Stimulated activated CD4-positive, alpha-beta T cell treated with anti-CD3 and anti-CD28 coated beads, Interleukin-1b, Interleukin-23, amount 100 ng/mL, for 1 hour (primary cell): ENCODE measurements around the gene NXF2.
"Not testable (repeated sequence)": the region's sequence is repeated elsewhere in the genome, so short reads cannot be mapped to it uniquely, and the experiment has no call there.

Experiments used
- DNase-seq, 2 donors: peaks; one replicate each; pipeline ENCODE4 v3.0.0-alpha.2; 2020; ENCODE audit warnings: low read depth in 2 of 2

The NXF2 gene

GRCh38 chrX:102246893-102247292 lies at the start of gene NXF2:
NXF2 (plus strand) TSS chrX:102247167; CDS start chrX:102307079, 59,912 bp downstream.
- DNase-seq, result not testable (repeated sequence)

GRCh38 chrX:102207940-102208339 lies 39.0 kb upstream of the NXF2 start:
- not testable (repeated sequence) for DNase-seq

- DNase-seq, result not testable (repeated sequence)
These were observed 32.0 kb upstream of the NXF2 start, which contains the start of gene TCP11X1 for GRCh38 chrX:102214986-102215385. TCP11X1 (plus strand) TSS chrX:102215301.

- not testable (repeated sequence) for DNase-seq
These were observed 30.5 kb upstream of the NXF2 start for GRCh38 chrX:102216497-102216896.

- not testable (repeated sequence) for DNase-seq
These were observed 11.3 kb upstream of the NXF2 start for GRCh38 chrX:102235678-102236077.

- DNase-seq, result not testable (repeated sequence)
These were observed 6.7 kb upstream of the NXF2 start for GRCh38 chrX:102240265-102240664.

- not testable (repeated sequence) for DNase-seq
These were observed 25.3 kb downstream of the NXF2 start for GRCh38 chrX:102272231-102272630.

- no peak for DNase-seq
These were observed 91.2 kb downstream of the NXF2 start for GRCh38 chrX:102338162-102338561.

GRCh38 chrX:102339312-102340298 lies 92.6 kb downstream of the NXF2 start:
- no peak for DNase-seq

GRCh38 chrX:102341867-102342266 lies 94.9 kb downstream of the NXF2 start:
- no peak for DNase-seq

- DNase-seq, result peak in 1 of 2 donors; percentile 44
These were observed 98.9 kb downstream of the NXF2 start for GRCh38 chrX:102345916-102346315.
